ENCODE results near the gene GEMIN2. TPM values are rescaled to one million over a fixed set of nuclear protein-coding genes. Genes with fewer than 3 reads are reported as not detected.
"Not testable (repeated sequence)": the region's sequence is repeated elsewhere in the genome, so short reads cannot be mapped to it uniquely, and the experiment has no call there.

GEMIN2 gene
- total RNA-seq, 1 donor from 2014 or later = 19.7 TPM

- no peak overlapping the region for H3K4me3 ChIP-seq (ENCODE audit: low read depth, low read length)
These were observed 4.0 kb upstream of the GEMIN2 start for GRCh38 chr14:39109893-39110715.

GRCh38 chr14:39113685-39114072, 444 bp upstream of the GEMIN2 start:
- no peak for DNase-seq (ENCODE audit: low read depth)
- H3K27me3 ChIP-seq (ENCODE audit: control insufficient read depth, insufficient read depth, low read length) = no peaks in the 10 kb centered on the region
- no peak for TF ChIP-seq CTCF (IDR thresholded peaks at IDR 0.05; ENCODE audit: insufficient read depth, low read length, poor library complexity, severe bottlenecking)
- peak overlapping the region; percentile 97 for H3K4me3 ChIP-seq (ENCODE audit: low read depth, low read length)
- H3K36me3 ChIP-seq (ENCODE audit: control insufficient read depth, insufficient read depth, low read length) = no peaks in the 10 kb centered on the region

More at GRCh38 chr14:39109893-39110715, 4.0 kb upstream of the GEMIN2 start:
- no peak for DNase-seq (ENCODE audit: low read depth)
- TF ChIP-seq CTCF (IDR thresholded peaks at IDR 0.05; ENCODE audit: insufficient read depth, low read length, poor library complexity, severe bottlenecking) = no peak
- no peaks in the 10 kb centered on the region for H3K27me3 ChIP-seq (ENCODE audit: control insufficient read depth, insufficient read depth, low read length)
- H3K36me3 ChIP-seq (ENCODE audit: control insufficient read depth, insufficient read depth, low read length) = no peaks in the 10 kb centered on the region

GRCh38 chr14:39122330-39123138, 8.4 kb downstream of the GEMIN2 start:
- Histone ChIP-seq H3K4me3 (ENCODE audit: low read depth, low read length) (no peak overlapping the region), H3K36me3 (ENCODE audit: control insufficient read depth, insufficient read depth, low read length) (no peaks in the 10 kb centered on the region), H3K27me3 (ENCODE audit: control insufficient read depth, insufficient read depth, low read length) (no peaks in the 10 kb centered on the region)
- no peak for DNase-seq (ENCODE audit: low read depth)
- no peak for TF ChIP-seq CTCF (IDR thresholded peaks at IDR 0.05; ENCODE audit: insufficient read depth, low read length, poor library complexity, severe bottlenecking)

- H3K4me3 ChIP-seq (ENCODE audit: low read depth, low read length); H3K27me3 ChIP-seq (ENCODE audit: control insufficient read depth, insufficient read depth, low read length); H3K36me3 ChIP-seq (ENCODE audit: control insufficient read depth, insufficient read depth, low read length); DNase-seq (ENCODE audit: low read depth): not testable (repeated sequence)
These were observed 23.7 kb downstream of the GEMIN2 start for GRCh38 chr14:39137835-39138234.

GRCh38 chr14:39138440-39138839, 24.3 kb downstream of the GEMIN2 start:
- Histone ChIP-seq H3K4me3 (ENCODE audit: low read depth, low read length) (no peak overlapping the region), H3K27me3 (ENCODE audit: control insufficient read depth, insufficient read depth, low read length) (no peaks in the 10 kb centered on the region), H3K36me3 (ENCODE audit: control insufficient read depth, insufficient read depth, low read length) (no peaks in the 10 kb centered on the region)
- no peak for DNase-seq (ENCODE audit: low read depth)
- TF ChIP-seq CTCF (IDR thresholded peaks at IDR 0.05; ENCODE audit: insufficient read depth, low read length, poor library complexity, severe bottlenecking) = no peak

GRCh38 chr14:39140170-39140569, 26.0 kb downstream of the GEMIN2 start:
- Histone ChIP-seq H3K36me3 (ENCODE audit: control insufficient read depth, insufficient read depth, low read length) (no peaks in the 10 kb centered on the region), H3K27me3 (ENCODE audit: control insufficient read depth, insufficient read depth, low read length) (no peaks in the 10 kb centered on the region), H3K4me3 (ENCODE audit: low read depth, low read length) (no peak overlapping the region)
- no peak for DNase-seq (ENCODE audit: low read depth)
- no peak for TF ChIP-seq CTCF (IDR thresholded peaks at IDR 0.05; ENCODE audit: insufficient read depth, low read length, poor library complexity, severe bottlenecking)

- H3K4me3 ChIP-seq (ENCODE audit: low read depth, low read length); H3K36me3 ChIP-seq (ENCODE audit: control insufficient read depth, insufficient read depth, low read length); H3K27me3 ChIP-seq (ENCODE audit: control insufficient read depth, insufficient read depth, low read length); DNase-seq (ENCODE audit: low read depth): not testable (repeated sequence)
These were observed 27.5 kb downstream of the GEMIN2 start for GRCh38 chr14:39141623-39142022.

GRCh38 chr14:39143226-39143625, 29.1 kb downstream of the GEMIN2 start:
- H3K36me3 ChIP-seq (ENCODE audit: control insufficient read depth, insufficient read depth, low read length); H3K27me3 ChIP-seq (ENCODE audit: control insufficient read depth, insufficient read depth, low read length): not testable (repeated sequence)

More at GRCh38 chr14:39143226-39143625, 29.1 kb downstream of the GEMIN2 start:
- H3K4me3 ChIP-seq (ENCODE audit: low read depth, low read length); DNase-seq (ENCODE audit: low read depth): not testable (repeated sequence)
